GM21619 (cell line): ENCODE data around the gene GLRX.
"Not testable (repeated sequence)": the region's sequence is repeated elsewhere in the genome, so short reads cannot be mapped to it uniquely, and the experiment has no call there.

Source experiments
- ATAC-seq: cut with Tn5 transposase; IDR thresholded peaks from one replicate; pipeline ENCODE4 v1.9.1; 2021; ENCODE audit not compliant: unreplicated experiment

Gene GLRX

DNA sequence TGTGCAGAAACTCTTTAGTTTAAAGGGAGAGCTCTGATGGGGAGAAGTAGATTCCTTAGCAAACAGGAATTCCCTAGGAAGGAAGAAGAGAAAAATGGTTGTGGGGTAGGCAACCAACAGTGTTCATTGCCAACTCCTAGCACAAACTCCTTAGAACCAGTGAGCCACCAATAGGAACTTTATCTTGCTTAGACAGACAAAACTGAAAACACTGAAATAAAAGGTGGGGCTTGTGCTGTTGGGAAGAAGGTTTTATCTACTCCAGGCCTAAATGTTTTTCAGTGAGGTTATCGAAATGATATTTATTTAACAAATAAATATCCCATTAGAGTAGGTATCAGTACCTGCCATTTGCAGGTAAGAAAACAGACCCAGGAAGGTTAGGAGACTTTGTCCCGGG, 7.7 kb upstream of the GLRX start:
- ATAC-seq: no peak

DNA sequence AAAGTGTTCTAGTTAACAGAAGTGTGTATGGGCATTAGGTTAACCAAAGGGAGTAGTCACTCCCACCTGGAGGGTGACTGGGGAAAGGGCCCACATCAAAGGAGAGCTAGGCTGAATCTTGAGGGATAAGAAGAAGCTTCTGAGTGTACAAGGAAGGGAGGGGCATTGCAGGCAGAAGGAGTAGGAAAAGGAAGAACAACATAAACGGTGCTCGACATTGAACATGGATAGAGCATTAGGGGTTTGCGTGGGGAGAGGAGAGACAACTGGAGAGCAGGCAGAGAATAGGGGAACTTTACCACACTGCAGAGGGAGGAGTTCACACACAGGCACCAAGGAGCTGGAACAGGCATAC, 5.3 kb upstream of the GLRX start:
- ATAC-seq: no peak

DNA sequence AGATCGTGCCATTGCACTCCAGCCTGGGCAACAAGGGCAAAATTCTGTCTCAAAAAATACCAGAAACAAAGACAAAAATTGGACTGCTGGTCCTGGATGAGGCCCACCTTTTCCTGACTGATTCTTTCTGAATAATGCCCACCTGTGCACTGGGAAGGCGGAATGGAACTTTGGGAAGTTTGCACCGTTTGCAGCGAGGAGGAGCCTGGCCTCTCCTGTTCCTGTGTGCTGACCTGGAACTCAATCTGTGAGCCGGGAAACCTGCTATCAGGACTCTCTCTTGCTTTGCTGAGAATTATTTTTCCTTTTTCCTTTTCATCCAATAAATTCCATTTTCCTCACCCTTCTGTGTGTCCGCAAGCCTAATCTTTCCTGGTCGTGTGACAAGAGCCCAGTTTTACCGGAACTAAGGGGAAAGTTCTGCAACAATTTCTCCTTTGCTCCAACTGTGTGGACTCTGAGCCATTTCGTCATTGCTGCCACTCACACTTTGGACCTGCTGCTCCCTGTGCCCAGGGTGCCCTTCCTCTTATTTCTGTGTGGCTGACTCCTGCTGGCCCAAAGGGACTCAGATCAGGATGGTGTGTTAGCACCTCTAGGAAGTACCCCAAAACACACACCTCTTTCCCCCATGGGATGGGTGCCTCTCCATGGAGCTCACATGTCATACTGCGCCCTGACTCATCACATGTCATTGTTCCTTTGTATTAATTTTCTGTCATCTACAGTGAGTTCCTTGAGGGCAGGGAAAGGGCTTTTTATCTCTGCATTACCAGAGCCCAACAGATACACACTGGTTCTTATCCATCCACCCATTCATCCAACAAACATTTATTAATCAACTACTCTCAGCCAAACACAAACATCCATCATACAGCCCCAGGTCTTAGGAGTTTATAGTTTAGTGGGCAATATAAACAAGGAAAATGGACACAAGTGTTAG, 4.7 kb upstream of the GLRX start:
- ATAC-seq: no peak

DNA sequence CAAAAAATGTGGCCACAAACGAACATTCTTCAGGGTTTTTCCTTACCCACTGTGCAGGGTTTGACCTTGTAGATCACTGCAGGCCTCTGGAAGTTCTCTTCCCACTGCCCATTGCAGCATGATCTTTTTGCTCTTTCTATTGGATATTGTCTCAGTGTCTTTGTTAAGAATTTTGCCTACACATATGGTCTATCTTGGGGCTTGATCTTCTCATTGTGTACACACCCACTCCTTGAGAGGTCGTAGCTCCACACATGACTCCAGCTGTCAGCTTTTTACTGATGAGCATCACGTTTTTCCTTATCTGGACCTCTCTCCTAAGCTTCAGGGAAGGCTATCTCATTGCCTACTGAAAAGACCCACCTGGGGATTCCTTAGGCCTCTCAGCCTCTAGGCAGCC, 3.0 kb upstream of the GLRX start:
- no peak for ATAC-seq

DNA sequence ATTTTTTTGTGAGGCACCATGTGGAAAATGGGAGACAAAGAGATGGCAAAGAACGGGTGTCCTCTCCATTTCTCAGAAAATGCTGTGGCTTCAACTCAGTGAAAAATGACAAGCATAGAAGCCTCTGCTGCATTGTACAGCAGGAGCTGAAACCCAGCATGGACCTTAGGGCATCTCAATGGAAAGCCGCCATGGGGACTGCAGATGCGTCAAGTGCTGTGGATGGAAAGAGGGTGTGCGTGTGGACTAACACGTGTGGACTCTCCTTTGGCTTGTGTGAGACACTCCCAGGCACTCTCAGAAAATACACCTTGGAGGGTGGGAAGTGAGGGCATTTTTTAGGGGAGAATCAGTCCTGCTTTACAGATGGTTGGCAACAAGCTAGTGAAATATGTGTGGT, 2.2 kb upstream of the GLRX start:
- ATAC-seq: no peak

DNA sequence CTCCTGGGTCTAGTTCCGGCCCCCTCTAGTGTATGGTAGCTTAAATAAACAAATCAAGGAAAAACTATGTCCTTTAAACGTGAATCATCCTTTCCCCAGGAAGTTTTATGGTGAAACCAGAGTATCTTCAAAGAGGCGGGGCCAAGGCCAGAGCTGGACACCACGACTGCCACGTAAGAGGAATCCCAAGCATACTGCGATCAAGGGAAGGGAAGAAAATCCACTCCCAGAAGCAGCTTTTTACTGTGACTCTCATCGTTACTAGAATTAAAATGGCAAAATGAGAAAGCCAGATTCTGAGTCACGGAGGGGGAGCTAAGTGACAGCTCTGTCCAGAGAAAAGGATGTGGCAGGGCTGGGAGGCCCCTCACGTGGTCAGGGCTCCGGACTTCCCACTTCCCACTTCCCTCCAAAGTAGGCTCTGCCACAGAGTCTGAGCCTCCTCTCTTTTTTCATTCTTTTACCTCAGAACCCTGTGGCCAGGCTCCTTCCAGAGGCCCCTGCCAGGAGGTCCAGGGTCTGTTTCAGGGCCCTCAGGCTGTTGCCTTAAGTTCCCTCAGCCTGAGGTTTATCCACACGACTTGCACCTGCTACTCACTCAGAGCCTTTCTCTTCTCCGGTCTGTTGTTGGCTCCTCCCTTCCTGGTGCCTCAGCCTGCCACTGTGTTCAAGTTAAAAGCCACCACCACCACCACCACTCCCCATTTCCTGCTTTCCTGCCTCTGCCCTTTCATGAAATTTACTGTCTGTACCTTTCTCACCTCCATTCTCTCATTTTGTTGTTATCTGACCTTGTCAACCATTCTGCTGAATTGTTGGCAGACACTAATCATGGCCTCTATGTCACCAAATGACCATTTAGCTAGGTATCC, 1.4 kb upstream of the GLRX start:
- peak; percentile 42 for ATAC-seq

DNA sequence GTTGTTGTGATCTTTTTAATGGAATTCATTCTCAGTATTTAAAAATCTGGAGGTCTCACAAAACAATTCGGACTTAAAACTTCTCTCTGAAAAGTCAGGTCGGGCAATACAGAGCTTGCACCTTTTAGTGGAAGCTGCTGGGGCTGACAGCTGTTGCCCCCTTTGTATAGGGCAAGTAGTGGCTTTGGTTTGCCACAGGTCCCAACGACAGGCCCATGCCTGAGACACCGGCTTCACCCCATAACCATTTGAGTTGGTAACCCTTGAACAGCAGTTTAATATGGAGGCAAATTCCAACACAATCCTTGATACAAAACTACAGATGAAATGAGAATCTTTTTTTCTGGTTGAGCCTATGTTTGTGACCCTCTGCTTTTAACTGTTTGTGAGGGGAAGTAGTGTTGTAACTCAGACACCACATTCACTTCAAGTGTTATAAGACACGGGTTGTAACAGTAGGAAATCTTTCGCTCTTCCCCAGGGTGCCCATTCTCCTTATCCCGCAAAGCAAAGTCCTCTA, 752 bp upstream of the GLRX start:
- ATAC-seq: no peak

DNA sequence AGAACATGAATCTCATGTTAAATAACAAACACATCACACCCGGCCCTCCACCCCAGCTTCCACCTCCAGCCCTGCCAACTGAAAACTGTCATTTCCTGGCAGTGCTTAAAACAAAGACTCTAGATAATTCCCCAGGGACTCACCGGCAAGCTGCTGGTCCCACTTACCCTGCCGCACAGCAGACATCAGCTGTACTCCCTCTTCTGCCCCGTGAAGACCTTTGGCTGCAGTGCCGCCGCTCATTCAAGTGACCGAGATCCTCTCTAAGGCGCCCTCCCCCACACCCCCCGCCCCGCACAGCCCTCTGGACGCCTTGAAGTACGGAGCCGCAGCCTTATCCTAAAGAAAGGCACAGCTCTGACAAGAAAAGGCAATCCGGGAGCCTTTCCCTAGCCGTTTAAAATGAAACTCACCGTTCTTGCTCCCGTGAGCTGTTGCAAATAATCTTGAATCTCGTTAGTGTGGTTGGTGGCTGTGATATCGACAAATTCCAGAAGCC, 434 bp downstream of the GLRX start:
- peak; percentile 36 for ATAC-seq

DNA sequence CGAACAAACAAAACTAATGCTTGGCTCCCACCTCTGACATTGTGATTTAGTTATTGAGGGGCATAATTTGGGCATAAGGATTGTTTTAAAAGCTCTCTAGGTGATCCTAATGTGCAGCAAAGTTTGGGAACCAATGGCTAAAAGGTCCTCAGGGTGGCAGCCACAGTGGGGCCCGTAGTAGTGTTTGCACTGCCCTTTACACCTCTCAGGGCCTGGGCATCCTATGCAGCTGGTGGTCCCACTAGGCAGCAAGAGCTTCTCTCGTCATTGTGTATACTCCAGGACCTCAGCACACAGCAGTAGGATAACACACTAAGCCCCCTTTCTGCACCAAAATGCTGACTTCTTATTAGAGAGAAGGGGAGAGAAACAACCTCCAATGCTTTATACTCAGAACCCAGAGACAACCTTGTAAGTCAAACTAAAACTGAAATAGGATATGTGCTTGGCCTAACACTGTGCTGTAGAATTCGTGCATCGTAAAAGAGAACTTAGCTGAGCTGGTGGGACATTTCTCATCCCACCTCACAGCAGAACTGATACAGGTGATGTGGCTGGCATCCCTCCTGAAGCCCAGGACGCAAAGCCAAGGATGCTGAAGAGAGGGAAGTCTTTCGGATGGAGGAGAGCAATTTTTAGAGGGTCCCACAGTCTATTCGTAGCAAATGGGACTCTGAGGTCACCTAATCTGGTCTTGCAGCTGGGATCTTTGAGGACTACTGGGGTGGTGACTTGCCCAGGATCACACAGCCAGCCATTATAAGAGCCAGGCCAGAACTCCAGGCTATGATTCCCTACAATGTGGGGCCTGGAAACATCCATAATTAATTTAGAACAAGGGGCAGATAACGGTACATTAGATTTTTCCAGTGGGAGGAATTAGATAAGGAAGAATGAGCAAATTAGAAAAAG, 1.2 kb downstream of the GLRX start:
- peak; percentile 31 for ATAC-seq

DNA sequence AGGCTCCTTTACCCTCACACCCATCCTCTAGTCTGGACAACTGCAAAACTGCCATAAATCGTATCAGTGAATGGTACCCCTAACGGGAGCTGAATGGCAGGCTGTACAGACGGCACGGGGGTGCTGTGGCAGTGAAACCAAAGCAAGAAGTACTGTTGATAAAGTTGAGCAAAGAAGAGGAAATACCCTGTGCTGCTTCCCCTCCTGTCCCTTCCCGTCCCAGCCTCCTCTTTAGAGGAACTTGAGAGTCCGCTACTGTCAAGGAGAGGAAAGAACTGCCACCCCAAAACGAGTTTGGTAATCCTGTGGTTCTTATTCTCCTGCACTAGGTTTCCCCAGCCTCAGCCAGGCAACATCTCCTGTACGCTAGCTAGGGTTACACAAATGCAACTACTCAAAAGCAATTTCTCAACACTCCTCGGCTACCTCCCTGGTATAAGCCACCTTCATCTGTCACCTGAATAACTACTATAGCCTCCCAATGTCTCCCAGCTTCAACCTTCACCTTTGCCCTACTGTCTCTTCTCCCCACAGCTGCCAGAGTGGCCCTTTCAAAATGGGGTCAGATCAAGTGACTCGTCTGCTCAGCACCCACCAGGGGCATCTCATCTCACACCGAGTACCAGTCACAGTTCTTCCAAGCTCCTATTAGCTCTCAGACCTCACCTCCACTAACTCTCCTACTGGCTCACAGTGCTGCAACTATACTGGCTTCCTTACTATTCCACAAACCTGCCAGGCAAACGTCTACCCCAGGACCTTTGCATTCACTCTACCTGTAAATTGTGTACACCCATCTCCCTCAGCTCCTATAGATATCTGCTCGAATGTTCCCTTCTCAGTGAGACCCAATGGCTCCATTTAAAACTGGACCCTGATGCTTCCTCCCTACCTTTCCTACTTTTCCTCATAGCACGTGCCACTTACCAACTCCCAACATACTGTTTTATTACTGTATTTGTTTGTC, 4.1 kb downstream of the GLRX start:
- ATAC-seq: no peak

DNA sequence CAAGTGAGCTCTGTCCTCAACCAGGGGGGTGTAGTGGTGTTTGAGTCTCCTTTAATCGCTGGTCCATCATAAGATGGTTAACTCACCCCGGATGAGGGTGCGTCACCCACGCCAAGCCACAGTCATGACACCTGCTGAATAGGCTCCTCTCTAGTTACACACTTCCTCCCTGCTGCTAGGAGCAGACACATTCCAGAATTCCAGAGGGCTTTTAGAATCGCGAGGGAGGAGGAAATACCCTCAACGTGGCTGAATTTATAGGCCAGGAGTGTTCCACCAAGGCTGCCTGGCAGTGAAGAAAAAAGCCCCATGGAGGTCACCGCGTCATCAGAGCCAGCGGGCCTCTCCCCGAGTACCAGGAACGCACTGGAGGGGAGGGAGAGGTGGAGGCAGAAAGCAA, 5.1 kb downstream of the GLRX start:
- no peak for ATAC-seq

DNA sequence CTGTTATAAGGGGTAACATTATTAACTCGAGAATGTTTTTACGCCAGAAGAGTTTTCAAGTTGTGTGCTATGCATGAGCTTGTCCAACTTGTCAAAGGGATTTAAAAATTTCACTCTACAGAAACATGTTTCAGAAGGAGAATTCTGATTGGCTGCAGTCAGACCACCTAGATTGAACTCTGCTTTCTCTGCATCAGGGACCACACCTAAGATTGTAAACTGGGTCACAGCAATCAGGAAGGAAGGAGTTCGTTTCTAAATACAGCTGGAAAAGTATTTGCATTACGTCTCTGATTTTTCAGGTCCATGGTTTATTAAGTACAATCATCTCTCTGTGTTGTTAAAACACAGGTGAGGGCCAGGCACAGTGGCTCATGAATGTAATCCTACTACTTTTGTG, 5.8 kb downstream of the GLRX start:
- no peak for ATAC-seq

DNA sequence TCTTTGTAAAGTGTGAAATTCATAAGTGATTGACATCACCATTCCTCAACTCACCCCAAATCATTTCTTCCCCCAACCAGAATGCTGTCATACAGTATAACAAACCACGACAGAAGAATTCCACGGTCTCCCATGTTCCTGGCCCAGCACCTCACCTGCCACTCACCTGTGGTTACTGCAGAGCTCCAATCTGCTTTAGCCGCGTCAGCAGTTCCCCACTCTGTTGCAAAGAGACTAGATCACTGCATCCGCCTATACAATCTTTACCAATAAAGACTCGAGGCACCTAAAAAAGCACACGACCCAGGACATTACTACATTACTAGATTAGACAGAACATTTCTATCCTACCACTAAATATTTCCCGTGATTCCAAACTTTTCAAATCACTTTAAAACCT, 6.2 kb downstream of the GLRX start:
- ATAC-seq: no peak

DNA sequence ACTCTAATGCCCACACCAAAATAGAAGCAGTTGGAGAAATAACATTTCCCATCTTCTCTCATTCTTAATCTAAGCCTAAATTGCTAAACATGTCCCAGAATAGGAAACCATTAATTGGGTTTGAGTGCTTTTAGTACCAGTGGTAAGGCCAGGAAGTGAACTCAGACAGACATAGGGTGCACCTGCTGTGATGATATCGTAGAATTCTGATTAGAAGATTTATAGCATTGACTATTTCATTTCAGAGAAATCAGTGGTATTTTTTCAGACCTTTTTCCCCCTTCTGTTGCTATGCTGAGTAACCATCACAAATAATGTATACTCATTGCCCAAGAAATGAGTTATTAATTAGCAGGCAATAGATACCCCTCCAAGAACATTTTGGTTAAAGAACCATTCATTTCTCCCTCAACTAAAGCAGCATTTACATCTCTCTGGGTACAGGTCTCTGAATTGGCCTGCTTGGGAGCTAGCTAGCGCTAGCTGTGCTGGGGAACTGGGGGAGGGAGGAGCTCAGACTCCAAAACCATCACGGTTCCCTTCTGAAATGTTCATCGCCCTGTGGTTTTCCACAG, 7.3 kb downstream of the GLRX start:
- ATAC-seq: no peak

DNA sequence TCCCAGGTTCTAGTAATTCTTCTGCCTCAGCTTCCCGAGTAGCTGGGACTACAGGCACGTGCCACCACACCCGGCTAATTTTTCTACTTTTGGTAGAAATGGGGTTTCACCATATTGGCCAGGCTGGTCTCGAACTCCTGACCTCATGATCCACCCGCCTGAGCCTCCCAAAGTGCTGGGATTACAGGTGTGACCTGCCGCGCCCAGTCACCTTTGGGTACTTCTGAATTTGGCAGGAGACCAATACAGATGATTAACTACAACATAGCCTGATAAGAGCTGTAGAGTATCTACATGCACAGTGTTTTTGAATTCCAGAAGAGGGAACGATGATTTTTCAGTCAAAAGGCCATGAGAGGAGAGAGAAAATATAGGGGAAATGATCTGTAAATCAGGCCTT, 9.5 kb downstream of the GLRX start:
- ATAC-seq: not testable (repeated sequence)

DNA sequence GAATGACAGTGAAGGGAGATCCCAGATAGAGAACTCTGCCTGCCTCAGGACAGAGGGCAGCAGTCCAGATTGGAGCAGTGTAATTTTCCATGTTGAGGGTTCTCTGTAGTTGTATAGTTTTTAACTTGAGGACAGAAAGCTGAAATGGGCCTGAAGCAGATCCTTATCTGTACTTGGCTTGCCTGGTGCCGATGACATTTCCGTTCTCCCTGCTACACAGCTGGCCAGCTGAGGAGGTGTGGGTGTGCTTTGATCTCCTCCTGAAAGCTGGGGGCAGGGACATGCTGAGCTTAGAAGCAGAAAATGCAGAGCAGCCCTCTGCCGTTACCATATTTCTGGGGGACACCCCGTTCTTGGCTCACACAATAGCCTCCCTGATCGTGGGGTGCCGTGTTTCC, 10.5 kb downstream of the GLRX start:
- no peak for ATAC-seq

DNA sequence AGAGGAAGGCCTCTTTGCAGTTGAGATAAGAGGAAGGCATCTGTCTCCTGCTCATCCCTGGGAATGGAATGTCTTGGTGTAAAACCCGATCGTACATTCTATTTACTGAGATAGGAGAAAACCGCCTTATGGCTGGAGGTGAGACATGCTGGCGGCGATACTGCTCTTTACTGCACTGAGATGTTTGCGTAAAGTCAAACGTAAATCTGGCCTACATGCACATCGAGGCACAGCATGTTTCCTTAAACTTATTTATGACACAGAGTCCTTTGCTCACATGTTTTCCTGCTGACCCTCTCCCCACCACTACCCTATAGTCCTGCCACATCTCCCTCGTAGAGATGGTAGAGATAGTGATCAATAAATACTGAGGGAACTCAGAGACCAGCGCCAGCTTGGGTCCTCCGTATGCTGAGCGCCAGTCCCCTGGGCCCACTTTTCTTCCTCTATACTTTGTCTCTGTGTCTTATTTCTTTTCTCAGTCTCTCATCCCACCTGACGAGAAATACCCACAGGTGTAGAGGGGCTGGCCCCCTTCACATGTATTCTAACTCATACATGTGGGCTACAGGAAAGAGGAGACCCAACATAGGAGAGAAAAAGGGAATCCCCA, 11.0 kb downstream of the GLRX start:
- not testable (repeated sequence) for ATAC-seq

DNA sequence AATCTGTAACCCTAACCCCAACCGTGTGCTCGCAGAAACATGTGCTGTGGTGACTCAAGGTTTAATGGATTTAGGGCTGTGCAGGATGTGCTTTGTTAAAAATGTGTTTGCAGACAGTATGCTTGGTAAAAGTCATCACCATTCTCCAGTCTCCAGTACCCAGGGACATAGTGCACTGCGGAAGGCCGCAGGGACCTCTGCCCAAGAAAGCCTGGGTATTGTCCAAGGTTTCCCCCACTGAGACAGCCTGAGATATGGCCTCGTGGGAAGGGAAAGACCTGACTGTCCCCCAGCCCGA, 11.5 kb downstream of the GLRX start:
- not testable (repeated sequence) for ATAC-seq
